Gastrocnemius medialis (tissue), 4 donors: ENCODE data around the gene IDH3A.

Source experiments
- POLR2A ChIP-seq, 2 donors: fragments of 450-650 bp; IDR thresholded peaks; one replicate each; pipeline ENCODE4 v1.6.1; 2017; ENCODE audit warnings: antibody characterized with exemption in 2 of 2, mild to moderate bottlenecking in 2 of 2, moderate library complexity in 2 of 2
- TF ChIP-seq, protein P1 (sequence below), 5 experiments: fragments of 450-650 bp in 3 of 5; fragments of 200-600 bp in 2 of 5; sonication (generic) in 2 of 5; IDR thresholded peaks in 4 of 5; conservative IDR thresholded peaks in 1 of 5; 1 replicate in 4 of 5; 2 replicates in 1 of 5; pipeline ENCODE4 v1.5.1; 2016 to 2019; ENCODE audit warnings: antibody characterized with exemption in 5 of 5, mild to moderate bottlenecking in 3 of 5, moderate library complexity in 3 of 5

DNA sequence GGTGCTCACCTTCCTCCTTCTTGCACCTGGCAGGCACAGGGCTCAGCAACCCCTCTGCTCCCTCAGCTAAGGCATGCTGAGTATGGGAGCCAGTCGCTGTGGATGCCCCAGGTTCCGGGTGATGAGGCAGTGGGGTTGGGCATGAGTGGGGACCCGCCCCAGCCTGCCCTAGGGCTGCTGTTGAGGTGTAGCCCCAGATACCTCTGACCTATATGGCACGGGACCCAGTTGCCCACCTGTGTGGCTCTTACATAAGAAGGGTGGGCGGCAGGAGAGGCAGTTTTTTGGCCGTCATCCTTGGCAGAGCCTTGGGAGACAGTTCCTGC, 64.2 kb downstream of the IDH3A start:
- TF ChIP-seq, protein P1, sequence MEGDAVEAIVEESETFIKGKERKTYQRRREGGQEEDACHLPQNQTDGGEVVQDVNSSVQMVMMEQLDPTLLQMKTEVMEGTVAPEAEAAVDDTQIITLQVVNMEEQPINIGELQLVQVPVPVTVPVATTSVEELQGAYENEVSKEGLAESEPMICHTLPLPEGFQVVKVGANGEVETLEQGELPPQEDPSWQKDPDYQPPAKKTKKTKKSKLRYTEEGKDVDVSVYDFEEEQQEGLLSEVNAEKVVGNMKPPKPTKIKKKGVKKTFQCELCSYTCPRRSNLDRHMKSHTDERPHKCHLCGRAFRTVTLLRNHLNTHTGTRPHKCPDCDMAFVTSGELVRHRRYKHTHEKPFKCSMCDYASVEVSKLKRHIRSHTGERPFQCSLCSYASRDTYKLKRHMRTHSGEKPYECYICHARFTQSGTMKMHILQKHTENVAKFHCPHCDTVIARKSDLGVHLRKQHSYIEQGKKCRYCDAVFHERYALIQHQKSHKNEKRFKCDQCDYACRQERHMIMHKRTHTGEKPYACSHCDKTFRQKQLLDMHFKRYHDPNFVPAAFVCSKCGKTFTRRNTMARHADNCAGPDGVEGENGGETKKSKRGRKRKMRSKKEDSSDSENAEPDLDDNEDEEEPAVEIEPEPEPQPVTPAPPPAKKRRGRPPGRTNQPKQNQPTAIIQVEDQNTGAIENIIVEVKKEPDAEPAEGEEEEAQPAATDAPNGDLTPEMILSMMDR (IDR thresholded peaks at IDR 0.05 in 4 of 5, conservative IDR thresholded peaks at IDR 0.05 in 1 of 5): no peak
- TF ChIP-seq POLR2A (IDR thresholded peaks at IDR 0.05): no peak
